GM19328 (cell line): ENCODE data around the gene ADM2.
"Not testable (repeated sequence)": the region's sequence is repeated elsewhere in the genome, so short reads cannot be mapped to it uniquely, and the experiment has no call there.

Source experiments
- ATAC-seq: cut with Tn5 transposase; IDR thresholded peaks from one replicate; pipeline ENCODE4 v1.9.1; 2021; ENCODE audit warnings: mild to moderate bottlenecking, moderate library complexity; ENCODE audit not compliant: unreplicated experiment

ADM2 gene

DNA sequence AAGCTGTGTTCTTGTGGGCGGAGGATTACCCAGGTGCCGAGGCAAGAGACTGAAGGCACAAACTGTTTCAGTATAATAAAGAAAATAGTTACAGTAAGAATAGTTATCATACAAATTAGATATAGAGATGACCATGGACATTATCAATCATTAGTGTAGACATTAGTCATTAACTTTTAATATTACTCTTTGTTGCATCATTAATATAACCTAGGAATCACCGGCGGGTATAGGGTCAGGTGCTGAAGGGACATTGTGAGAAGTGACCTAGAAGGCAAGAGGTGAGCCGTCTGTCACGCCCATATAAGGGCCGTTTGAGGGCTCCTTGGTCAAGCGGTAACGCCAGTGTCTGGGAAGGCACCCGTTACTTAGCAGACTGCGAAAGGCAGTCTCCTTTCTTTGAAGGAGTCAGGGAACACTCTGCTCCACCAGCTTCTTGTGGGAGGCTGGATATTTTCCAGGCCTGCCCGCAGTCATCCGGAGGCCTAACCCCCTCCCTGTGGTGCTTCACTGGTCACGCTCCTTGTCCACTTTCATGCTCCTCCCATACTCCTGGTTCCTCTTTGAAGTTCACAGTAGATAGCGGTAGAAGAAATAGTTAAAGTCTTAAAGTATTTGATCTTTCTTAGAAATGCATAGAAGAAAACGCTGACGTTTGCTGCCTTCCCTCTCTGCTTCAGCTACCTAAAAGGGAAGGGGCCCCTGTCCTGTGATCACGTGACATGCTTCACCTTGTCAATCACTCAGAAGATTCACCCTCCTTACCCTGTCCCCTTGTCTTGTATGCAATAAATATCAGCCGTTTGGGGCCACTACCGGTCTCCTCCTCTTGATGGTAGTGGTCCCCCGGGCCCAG lies 52.7 kb downstream of the ADM2 start:
- ATAC-seq = not testable (repeated sequence)

DNA sequence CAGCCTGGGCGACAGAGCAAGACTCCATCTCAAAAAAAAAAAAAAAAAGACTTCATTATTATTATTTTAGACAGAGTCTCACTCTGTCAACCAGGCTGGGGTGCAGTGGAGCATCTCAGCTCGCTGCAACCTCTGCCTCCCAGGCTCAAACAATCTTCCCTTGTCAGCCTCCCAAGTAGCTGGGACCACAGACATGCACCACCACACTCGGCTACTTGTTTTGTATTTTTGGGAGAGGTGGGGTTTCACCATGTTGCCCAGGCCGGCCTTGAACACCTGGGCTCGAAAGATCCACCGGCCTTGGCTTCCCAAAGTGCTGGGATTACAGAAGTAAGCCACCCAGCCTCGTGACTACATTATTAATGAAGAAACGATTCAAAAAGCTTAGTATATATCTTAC lies 53.8 kb downstream of the ADM2 start:
- ATAC-seq = no peak
